H9 (cell line): Measurements from ENCODE around the gene NPAS1. TPM values are rescaled to one million over a fixed set of nuclear protein-coding genes. Genes with fewer than 3 reads are reported as not detected.

Experiments
- DNase-seq: peaks from one replicate; pipeline ENCODE4 v3.0.0-alpha.2; 2017
- H2AFZ ChIP-seq: one replicate; pipeline ENCODE4 v1.6.1; 2013; ENCODE audit warnings: mild to moderate bottlenecking, low read length, control low read depth, moderate library complexity
- H2AK5ac ChIP-seq: 2 replicates; pipeline ENCODE4 v1.6.1; 2013; ENCODE audit warnings: low read length, control low read depth, mixed read lengths; ENCODE audit not compliant: insufficient read length
- H2BK120ac ChIP-seq: one replicate; pipeline ENCODE4 v1.6.1; 2013; ENCODE audit warnings: low read depth, mild to moderate bottlenecking, low read length, control low read depth, inconsistent platforms; ENCODE audit not compliant: poor library complexity, severe bottlenecking
- H2BK12ac ChIP-seq: 2 replicates; pipeline ENCODE4 v1.6.1; 2013; ENCODE audit warnings: low read length, control low read depth, mixed read lengths, low read depth; ENCODE audit not compliant: insufficient read length
- H2BK15ac ChIP-seq: 2 replicates; pipeline ENCODE4 v1.6.1; 2013; ENCODE audit warnings: low read depth, low read length, control low read depth
- H2BK20ac ChIP-seq: one replicate; pipeline ENCODE4 v1.6.1; 2013; ENCODE audit warnings: low read depth, mild to moderate bottlenecking, low read length, control low read depth, inconsistent platforms; ENCODE audit not compliant: poor library complexity, severe bottlenecking
- H2BK5ac ChIP-seq: 2 replicates; pipeline ENCODE4 v1.6.1; 2013; ENCODE audit warnings: low read length, control low read depth, mixed read lengths; ENCODE audit not compliant: insufficient read length
- H3K14ac ChIP-seq: 2 replicates; pipeline ENCODE4 v1.6.1; 2013; ENCODE audit warnings: low read length, control low read depth; ENCODE audit not compliant: insufficient read depth
- H3K18ac ChIP-seq: 2 replicates; pipeline ENCODE4 v1.6.1; 2013; ENCODE audit warnings: low read depth, mild to moderate bottlenecking, mixed read lengths, low read length, control low read depth; ENCODE audit not compliant: insufficient read length
- H3K23ac ChIP-seq: 2 replicates; pipeline ENCODE4 v1.6.1; 2013; ENCODE audit warnings: low read length, control low read depth, mixed read lengths, low read depth; ENCODE audit not compliant: insufficient read length
- H3K23me2 ChIP-seq: 2 replicates; pipeline ENCODE4 v1.6.1; 2013; ENCODE audit warnings: low read depth, mild to moderate bottlenecking, mixed read lengths, low read length, control low read depth; ENCODE audit not compliant: insufficient read length, poor library complexity, severe bottlenecking
- H3K27ac ChIP-seq: 2 replicates; pipeline ENCODE4 v1.5.1; 2013; ENCODE audit warnings: low read length, control low read depth, mixed read lengths, low read depth; ENCODE audit not compliant: insufficient read length
- H3K27me3 ChIP-seq: 2 replicates; pipeline ENCODE4 v1.6.1; 2013; ENCODE audit warnings: low read length, control low read depth, inconsistent platforms; ENCODE audit not compliant: insufficient read depth
- H3K4ac ChIP-seq: 2 replicates; pipeline ENCODE4 v1.6.1; 2013; ENCODE audit warnings: low read depth, mild to moderate bottlenecking, control low read depth, inconsistent platforms, low read length, moderate library complexity
- H3K4me1 ChIP-seq: 2 replicates; pipeline ENCODE4 v1.6.1; 2013; ENCODE audit warnings: low read length, control low read depth, inconsistent platforms; ENCODE audit not compliant: insufficient read depth
- H3K4me2 ChIP-seq: 2 replicates; pipeline ENCODE4 v1.6.1; 2013; ENCODE audit warnings: low read length, control low read depth, mixed read lengths; ENCODE audit not compliant: insufficient read length, insufficient read depth
- H3K56ac ChIP-seq: 2 replicates; pipeline ENCODE4 v1.6.1; 2013; ENCODE audit warnings: low read depth, mild to moderate bottlenecking, mixed read lengths, low read length, control low read depth; ENCODE audit not compliant: insufficient read length
- H3K79me1 ChIP-seq: 2 replicates; pipeline ENCODE4 v1.6.1; 2013; ENCODE audit warnings: low read depth, mild to moderate bottlenecking, moderate library complexity, low read length, control low read depth, inconsistent platforms; ENCODE audit not compliant: insufficient read depth, poor library complexity, severe bottlenecking
- H3K79me2 ChIP-seq: 2 replicates; pipeline ENCODE4 v1.6.1; 2013; ENCODE audit warnings: low read length, control low read depth, inconsistent platforms; ENCODE audit not compliant: insufficient read depth
- H3K9ac ChIP-seq: 2 replicates; pipeline ENCODE4 v1.6.1; 2013; ENCODE audit warnings: low read length, control low read depth, mixed read lengths; ENCODE audit not compliant: insufficient read length; ENCODE audit errors: extremely low read depth
- H3K9me3 ChIP-seq: one replicate; pipeline ENCODE4 v1.6.1; 2013; ENCODE audit warnings: low read depth, low read length, inconsistent platforms; ENCODE audit not compliant: control insufficient read depth
- H3T11ph ChIP-seq: one replicate; pipeline ENCODE4 v1.6.1; 2013; ENCODE audit warnings: mild to moderate bottlenecking, low read length, control low read depth, inconsistent platforms
- H4K20me1 ChIP-seq: one replicate; pipeline ENCODE4 v1.6.1; 2013; ENCODE audit not compliant: control insufficient read depth, insufficient read length, insufficient read depth
- H4K5ac ChIP-seq: 2 replicates; pipeline ENCODE4 v1.6.1; 2013; ENCODE audit warnings: low read depth, mild to moderate bottlenecking, mixed read lengths, low read length, control low read depth; ENCODE audit not compliant: insufficient read length
- H4K8ac ChIP-seq: replicated peaks from 2 replicates; pipeline ENCODE4 v1.6.1; 2013; ENCODE audit warnings: low read length, control low read depth, mixed read lengths, low read depth; ENCODE audit not compliant: insufficient read length
- H4K91ac ChIP-seq: 2 replicates; pipeline ENCODE4 v1.6.1; 2013; ENCODE audit warnings: low read depth, mild to moderate bottlenecking, moderate library complexity, mixed read lengths, low read length, control low read depth; ENCODE audit not compliant: insufficient read length
- H3K27ac Mint-ChIP-seq, 3 experiments: 2 replicates in 2 of 3; 3 replicates in 1 of 3; pipeline ENCODE4 v1.8.0; 2020 to 2021; ENCODE audit warnings: mixed read lengths in 3 of 3, mild to moderate bottlenecking in 1 of 3, moderate library complexity in 1 of 3
- H3K27me3 Mint-ChIP-seq: 2 replicates; pipeline ENCODE4 v1.8.0; 2021; ENCODE audit warnings: low read depth, mild to moderate bottlenecking, moderate library complexity, mixed read lengths
- H3K36me3 Mint-ChIP-seq, 3 experiments: 2 replicates in 2 of 3; 3 replicates in 1 of 3; pipeline ENCODE4 v1.8.0; 2020 to 2021; ENCODE audit warnings: low read depth in 3 of 3, mixed read lengths in 3 of 3; ENCODE audit not compliant: insufficient read depth in 1 of 3
- H3K4me1 Mint-ChIP-seq, 2 experiments: 2 replicates each; pipeline ENCODE4 v1.8.0; 2020; ENCODE audit warnings: mixed read lengths in 2 of 2
- H3K4me3 Mint-ChIP-seq, 2 experiments: 2 replicates in 1 of 2; 3 replicates in 1 of 2; pipeline ENCODE4 v1.8.0; 2020 to 2021; ENCODE audit warnings: mild to moderate bottlenecking in 2 of 2, mixed read lengths in 2 of 2, moderate library complexity in 1 of 2
- H3K9me3 Mint-ChIP-seq, 2 experiments: 2 replicates in 1 of 2; 3 replicates in 1 of 2; pipeline ENCODE4 v1.8.0; 2020; ENCODE audit warnings: mild to moderate bottlenecking in 2 of 2, mixed read lengths in 2 of 2, moderate library complexity in 1 of 2
- WGBS: extraction: QIAGEN DNeasy Blood & Tissue Kit; methylation state at CpG from one replicate; pipeline ENCODE4 v1.1.7; 2013; ENCODE audit warnings: missing lambda C conversion rate, low lambda C conversion rate, mixed read lengths; ENCODE audit not compliant: insufficient read length; ENCODE audit errors: extremely low coverage; 5-methylcytosine and 5-hydroxymethylcytosine counted together
- total RNA-seq: library from RNA; stranded (reverse); gene quantifications from 2 replicates; pipeline ENCODE4 v1.2.1, GENCODE V29; 2021
- TF ChIP-seq, protein P1 (sequence below): fragments of 200-600 bp; sonication (generic); conservative IDR thresholded peaks from 3 replicates; pipeline ENCODE4 v1.8.0; 2021; ENCODE audit warnings: antibody characterized with exemption, mild to moderate bottlenecking

The NPAS1 gene
- total RNA-seq, 1 experiment from 2014 or later = 17.8 TPM

DNA sequence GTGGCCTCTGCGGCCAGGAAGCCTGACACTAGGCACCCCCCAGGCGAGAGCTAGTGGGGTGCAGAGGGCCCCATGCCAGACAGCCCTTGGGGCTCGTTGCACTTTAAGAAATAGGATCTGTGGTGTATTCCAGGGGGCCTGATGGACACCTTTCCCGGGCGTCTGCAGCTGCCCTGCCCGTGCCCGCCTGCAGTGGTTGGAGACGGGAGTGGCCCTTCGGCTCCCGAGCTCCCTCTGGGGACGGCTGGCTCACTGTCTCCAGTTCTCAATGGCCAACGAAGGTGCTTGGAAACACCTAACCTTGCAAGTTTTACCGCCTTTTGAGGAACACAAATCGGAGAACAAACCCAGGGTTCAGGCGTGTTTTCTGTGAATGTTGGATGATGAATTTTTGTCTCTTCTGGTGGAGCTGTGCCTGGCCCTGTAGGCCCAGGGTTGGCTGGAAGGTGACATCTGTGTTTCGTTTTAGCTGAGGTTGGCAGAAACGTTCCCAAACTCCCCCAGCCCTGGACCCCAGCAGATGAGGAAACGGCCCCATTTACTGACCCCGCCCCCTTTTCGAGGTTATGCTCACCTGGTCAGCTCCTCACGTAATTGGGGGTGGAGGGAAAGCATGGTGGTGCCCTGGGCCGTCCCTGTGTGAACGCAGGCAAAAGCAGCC is 17.4 kb upstream of the NPAS1 start:
- H3K27ac Mint-ChIP-seq = peak overlapping the region in 1 of 3 experiments; percentile 31; a peak in 1 of 7 replicates
- Histone ChIP-seq H3K23ac (no peak overlapping the region), H2BK5ac (no peak overlapping the region), H4K5ac (no peak overlapping the region), H4K20me1 (no peaks in the 10 kb centered on the region), H3K4me2 (no peak overlapping the region), H2BK12ac (no peak overlapping the region), H2AK5ac (no peak overlapping the region), H2BK20ac (no peak overlapping the region), H3K14ac (no peak overlapping the region), H3K23me2 (no peaks in the 10 kb centered on the region), H2AFZ (no peak overlapping the region), H3K4me1 (no peaks in the 10 kb centered on the region), H4K91ac (no peak overlapping the region), H3K79me2 (no peaks in the 10 kb centered on the region), H3K4ac (no peak overlapping the region), H3K18ac (no peak overlapping the region), H3K27me3 (no peaks in the 10 kb centered on the region), H3K79me1 (no peaks in the 10 kb centered on the region), H3K56ac (no peak overlapping the region), H3T11ph (no peak overlapping the region), H4K8ac (no peak overlapping the region), H3K9me3 (no peaks in the 10 kb centered on the region), H2BK120ac (no peak overlapping the region), H2BK15ac (no peak overlapping the region), H3K9ac (no peak overlapping the region), H3K27ac (no peak overlapping the region)
- H3K4me3 Mint-ChIP-seq = no peak overlapping the region
- no peaks in the 10 kb centered on the region; the same call in 1 of the 2 replicates for H3K27me3 Mint-ChIP-seq
- peaks cover 0 to 3% of the 10 kb centered on the region in 2 experiments; a peak in 2 of 5 replicates for H3K9me3 Mint-ChIP-seq
- peaks cover 11 to 31% of the 10 kb centered on the region in 2 experiments for H3K4me1 Mint-ChIP-seq
- no CpG with 5 or more reads among the region's 23 CpGs for WGBS
- DNase-seq = no peak
- peaks cover 26 to 46% (median 38%) of the 10 kb centered on the region in 3 experiments; a peak in 6 of 7 replicates for H3K36me3 Mint-ChIP-seq
- TF ChIP-seq, protein P1, sequence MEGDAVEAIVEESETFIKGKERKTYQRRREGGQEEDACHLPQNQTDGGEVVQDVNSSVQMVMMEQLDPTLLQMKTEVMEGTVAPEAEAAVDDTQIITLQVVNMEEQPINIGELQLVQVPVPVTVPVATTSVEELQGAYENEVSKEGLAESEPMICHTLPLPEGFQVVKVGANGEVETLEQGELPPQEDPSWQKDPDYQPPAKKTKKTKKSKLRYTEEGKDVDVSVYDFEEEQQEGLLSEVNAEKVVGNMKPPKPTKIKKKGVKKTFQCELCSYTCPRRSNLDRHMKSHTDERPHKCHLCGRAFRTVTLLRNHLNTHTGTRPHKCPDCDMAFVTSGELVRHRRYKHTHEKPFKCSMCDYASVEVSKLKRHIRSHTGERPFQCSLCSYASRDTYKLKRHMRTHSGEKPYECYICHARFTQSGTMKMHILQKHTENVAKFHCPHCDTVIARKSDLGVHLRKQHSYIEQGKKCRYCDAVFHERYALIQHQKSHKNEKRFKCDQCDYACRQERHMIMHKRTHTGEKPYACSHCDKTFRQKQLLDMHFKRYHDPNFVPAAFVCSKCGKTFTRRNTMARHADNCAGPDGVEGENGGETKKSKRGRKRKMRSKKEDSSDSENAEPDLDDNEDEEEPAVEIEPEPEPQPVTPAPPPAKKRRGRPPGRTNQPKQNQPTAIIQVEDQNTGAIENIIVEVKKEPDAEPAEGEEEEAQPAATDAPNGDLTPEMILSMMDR = peak; percentile 30; the same call in 1 of the 3 replicates
